Hypothalamus (tissue), 51 donors: Measurements from ENCODE around the gene TUBB2B.
A peak's percentile ranks its signal among the peaks of the same experiment; 100 is the strongest.
"Not testable (repeated sequence)": the region's sequence is repeated elsewhere in the genome, so short reads cannot be mapped to it uniquely, and the experiment has no call there.

ENCODE experiments used
- DNase-seq, 51 donors: peaks; one replicate each; lab custom pipeline; 2025; lab: John Stamatoyannopoulos, UW

TUBB2B gene

DNA sequence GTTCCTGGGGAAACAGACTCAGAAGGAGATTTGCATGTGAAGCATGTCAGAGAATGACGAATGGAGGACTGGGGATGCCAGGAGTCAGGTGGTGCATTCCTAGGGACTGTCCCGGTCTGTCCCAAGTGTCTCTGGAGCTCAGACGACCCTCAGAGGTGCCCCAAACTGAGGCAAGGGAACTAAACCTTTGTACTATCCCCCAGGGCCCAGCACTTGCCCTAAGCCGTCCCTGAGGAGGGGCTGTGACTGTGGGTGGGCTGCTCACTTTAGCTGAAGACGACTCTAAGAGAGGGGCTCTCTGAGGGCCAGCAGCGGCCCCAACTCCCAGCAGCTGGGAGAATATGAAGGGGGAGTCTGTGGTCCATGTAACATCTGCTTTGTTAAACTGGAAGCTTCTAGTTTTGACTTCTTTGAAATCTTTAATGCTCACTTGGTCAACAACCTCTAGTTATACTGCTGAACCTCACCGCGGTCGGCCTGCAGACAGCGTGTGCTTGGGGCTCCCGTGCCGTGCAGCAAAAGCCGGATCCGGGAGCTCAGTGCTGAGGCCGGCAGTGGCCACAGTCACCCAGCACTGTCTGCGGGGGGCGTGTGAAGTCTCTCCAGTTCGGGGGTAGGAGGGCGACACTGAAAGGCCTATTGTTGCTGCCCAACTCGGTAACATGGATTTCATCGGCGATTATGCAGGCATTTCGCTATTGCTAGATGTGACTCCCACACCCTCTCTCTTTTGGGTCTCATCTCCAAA is 34.2 kb downstream of the TUBB2B start:
- peak in 15 of 51 donors; percentile 6 to 72 (median 17) for DNase-seq

DNA sequence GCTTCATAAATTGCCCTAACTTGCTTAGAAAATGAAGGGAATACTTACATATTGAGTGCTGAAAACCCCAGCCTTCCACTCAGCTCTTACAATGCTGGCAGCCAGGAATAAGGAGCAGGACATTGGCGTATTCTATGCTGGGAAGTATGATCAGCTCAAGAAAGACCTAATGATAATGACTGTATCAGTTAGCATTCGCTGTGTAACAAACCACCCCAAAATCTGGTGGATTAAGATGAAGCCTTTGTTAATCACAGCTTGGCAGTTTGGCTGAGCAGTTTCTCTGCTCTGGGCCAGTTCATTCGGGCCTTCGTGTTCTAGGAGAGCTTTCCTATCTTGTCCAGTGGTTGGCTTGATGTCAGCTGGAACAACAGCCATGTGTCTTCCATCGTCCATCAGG is 36.7 kb downstream of the TUBB2B start:
- DNase-seq, result no peak

DNA sequence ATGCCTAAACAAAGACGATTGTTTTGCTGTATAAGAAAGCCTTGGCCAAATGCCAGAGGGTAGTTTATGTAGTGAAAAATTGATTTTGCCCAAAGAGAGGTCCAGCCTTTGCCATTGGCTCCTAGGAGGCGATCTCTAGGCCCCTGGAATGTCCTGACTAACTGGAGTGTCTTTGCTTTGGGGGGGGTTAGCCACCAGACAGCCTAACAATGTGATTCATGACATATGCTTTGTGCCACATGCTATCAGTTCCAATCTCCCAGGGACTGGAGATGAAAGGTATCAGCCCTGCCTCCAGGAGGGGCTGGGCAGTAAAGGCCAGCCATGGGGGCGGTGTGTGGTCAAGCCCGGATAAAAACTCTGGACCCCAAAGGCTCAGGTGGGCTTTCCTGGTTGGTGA is 37.4 kb downstream of the TUBB2B start:
- DNase-seq, result no peak

DNA sequence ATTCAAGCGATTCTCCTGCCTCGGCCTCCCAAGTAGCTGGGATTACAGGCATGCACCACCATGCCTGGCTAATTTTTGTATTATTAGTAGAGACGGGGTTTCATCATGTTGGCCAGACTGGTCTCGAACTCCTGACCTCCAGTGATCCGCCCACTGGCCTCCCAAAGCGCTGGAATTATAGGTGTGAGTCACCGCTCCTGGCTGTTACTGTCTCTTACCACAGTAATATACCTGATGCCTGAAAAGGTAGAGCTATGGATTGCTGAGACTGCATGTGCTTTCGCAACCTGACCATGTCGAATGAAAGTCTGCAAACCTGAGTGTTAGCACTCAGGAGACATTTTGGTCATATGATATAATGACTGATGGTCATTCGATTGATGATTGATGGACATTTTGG is 38.3 kb downstream of the TUBB2B start:
- DNase-seq, result not testable (repeated sequence)

DNA sequence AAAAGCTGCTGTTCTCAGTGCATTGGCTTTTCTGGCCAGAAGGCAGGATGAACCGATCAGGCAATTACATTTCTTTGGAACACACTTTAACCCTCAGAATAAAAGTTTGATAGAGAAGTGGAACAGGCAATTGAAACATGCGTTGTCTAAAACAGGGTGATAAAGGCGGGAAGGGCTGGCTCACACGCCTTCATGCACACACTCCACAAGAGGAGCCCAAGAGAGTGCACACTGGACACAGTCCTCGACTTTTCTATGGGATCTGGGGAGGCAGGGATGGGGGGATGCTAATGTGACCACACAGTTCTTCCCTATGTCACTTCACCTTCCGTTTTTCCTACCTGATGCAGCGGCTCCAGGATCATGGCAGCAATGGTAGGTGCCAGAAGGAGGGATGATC is 39.2 kb downstream of the TUBB2B start:
- no peak for DNase-seq

DNA sequence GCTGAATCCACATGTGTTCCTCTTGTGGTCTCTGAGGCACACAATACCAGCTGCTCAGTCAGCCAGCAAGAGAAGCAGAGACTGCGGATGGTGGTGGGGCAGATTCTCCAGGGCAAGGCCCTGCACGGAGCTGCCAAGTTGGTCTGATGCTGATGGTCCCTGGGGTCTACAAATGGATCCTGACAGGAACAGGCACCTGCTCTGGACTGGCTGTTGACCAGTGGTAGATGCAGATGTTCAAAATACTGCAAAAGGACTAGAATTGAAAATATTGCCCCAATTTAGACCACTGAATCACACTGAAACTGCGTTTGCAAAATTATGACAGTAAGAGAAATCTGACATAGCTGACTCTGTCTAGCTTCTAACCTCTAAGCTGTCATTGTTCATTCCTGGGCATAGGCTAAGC is 40.5 kb downstream of the TUBB2B start:
- no peak for DNase-seq

DNA sequence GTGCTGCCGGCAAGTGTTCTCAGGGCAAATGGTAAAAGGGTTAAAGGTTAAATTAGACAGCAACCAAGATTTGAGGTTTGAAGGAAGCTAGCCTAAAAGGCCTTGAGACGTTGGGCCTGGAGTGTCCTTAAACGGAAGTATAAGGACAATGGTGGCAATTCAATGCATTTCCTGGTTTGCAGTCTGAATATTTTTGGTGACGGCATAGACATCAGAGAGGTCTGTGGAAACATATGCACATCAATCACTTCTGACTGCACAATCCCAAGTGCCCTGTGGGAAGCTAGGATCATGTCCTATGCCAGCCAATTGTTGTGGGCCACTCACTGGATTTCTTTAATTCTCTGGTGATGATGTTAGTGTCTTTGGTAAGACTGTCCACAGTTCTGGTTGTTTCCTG is 44.4 kb downstream of the TUBB2B start:
- no peak for DNase-seq

DNA sequence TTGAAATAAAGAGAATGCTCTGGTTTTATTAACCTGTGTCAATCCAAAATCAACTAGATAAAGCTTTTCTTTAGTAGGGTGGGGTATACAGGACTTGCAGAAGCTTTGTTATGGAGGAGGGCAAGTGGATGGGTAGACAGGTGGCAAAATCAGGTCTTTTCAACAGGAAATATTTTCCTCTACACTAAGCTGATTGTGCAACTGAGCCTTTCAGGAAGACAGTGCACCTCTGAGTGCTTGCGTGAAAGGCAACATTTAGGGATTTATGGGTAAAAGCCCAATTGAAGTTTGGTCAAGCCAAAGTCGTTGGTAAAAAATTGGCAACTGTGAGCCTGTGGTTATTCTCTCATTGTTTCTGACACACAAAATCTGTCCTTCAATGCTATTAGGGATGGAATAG is 46.3 kb downstream of the TUBB2B start:
- no peak for DNase-seq

DNA sequence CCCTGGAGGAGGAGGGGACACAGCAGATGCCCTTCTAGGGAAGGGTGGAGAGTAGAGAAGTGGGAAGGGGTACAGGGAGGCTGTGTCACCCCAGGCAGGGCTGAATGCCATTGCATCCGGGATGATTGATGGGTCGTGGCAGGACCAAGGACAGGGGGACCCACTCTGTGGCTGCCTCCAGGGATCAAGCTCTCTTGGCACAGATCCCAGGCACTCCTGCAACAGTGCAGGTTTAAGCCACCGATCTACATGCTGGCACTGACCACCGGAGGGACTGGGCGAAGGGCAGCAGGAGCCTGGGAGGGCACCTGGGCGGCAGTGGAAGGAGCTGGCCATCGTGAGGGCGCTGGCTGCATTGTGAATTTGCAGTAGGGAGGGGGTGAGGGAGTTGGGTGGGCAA is 47.5 kb downstream of the TUBB2B start:
- DNase-seq, result not testable (repeated sequence)

DNA sequence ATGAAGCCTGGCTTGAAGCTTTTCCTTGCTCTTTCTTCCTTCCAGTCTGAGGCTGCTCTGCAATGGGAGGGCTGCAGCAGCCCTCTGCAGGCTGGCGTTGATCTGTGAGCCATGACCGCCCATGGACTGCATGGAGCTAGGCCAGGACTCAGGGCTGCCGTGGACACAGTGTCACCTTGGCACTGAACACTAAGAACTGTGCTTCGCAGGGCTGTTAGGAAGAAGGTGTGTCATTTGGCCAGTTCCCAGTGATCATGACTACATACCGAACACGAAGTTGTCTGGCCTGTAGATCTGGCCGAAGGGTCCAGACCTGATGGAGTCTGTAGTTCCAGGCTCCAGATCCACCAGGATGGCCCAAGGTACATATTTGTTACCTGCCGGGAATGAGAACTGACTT is 48.8 kb downstream of the TUBB2B start:
- DNase-seq, result not testable (repeated sequence)

DNA sequence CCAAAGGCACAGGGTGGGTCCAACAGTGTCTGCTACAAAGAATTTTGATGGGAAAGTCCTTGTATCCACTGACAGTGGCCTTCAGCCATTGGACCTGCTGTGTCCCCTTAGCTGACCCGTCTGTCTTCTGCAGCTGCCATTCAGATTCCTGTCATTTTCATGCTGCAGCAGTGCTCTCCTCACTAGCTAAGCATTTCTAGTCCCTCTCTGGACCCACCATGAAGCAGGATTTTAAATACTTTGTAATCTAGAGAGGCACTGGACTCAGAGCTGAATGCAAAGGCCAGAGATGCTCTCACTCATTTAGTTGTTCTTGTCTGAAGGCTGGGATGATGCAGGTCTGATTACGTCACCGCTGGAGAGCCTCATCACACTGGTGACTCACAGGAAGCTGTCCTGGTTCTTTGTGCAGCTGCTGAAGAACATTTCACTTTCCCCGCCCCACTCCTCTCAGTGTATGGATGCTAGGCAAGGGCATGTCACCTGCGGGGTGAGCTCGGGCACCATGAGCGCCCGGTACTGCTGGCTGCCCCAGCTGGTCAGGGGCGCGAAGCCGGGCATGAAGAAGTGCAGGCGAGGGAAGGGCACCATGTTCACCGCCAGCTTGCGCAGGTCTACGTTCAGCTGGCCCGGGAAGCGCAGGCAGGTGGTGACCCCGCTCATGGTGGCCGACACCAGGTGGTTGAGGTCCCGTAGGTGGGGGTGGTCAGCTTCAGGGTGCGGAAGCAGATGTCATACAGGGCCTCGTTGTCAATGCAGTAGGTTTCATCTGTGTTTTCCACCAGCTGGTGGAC is 50.7 kb downstream of the TUBB2B start:
- DNase-seq, result peak in 9 of 51 donors; percentile 6 to 65 (median 13)

DNA sequence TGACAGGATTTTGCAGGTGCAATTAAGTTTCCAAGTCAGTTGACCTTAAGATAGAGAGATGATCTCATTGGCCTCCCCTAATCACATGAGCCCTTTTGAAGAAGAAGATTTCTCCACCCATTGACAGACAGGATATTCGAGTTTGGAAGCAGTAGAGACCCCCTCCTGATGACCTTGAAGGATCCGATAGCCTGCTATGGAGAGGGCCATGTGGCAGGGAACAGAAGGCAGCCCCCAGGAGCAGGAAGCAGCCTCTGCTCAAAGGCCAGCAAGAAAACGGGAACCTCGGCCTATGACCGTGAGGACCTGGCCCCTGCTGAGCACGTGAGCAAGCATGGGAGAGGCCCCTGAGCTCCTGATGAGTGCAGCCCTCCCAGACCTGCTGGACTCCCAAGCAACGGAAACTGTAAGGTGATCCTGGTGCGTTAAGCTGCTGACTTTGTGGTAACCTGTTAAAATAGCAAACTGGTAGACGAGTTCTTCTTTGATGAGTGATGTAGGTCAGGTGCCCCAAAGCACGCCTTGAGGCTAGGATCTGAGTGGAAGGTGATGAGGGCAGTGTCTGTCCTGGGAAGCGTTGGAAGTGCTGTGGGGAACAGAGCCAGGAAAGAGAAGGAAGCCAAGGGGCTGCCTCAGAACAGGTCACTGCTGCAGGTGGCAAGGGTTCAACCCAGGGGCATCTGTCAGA is 51.6 kb downstream of the TUBB2B start:
- no peak for DNase-seq
